Left ventricle myocardium inferior (tissue), 1 donor: ENCODE data around the gene TMEM132D. TPM values are rescaled to one million over a fixed set of nuclear protein-coding genes. Genes with fewer than 3 reads are reported as not detected.

Experiments
- DNase-seq: peaks from one replicate; pipeline ENCODE4 v3.0.0-alpha.2; 2020
- H3K27ac ChIP-seq: fragments of 200-600 bp; replicated peaks from 2 replicates; pipeline ENCODE4 v1.8.0; 2021
- H3K27me3 ChIP-seq: fragments of 200-600 bp; 2 replicates; pipeline ENCODE4 v1.8.0; 2021; ENCODE audit warnings: low read depth
- H3K36me3 ChIP-seq: fragments of 200-600 bp; 2 replicates; pipeline ENCODE4 v1.8.0; 2021
- H3K4me1 ChIP-seq: fragments of 200-600 bp; 2 replicates; pipeline ENCODE4 v1.8.0; 2021
- H3K4me3 ChIP-seq: fragments of 200-600 bp; 2 replicates; pipeline ENCODE4 v1.8.0; 2021; ENCODE audit warnings: mild to moderate bottlenecking, moderate library complexity
- H3K9me3 ChIP-seq: fragments of 200-600 bp; replicated peaks from 2 replicates; pipeline ENCODE4 v1.8.0; 2021
- CTCF ChIP-seq: fragments of 200-600 bp; IDR thresholded peaks from 2 replicates; pipeline ENCODE4 v1.8.0; 2021; ENCODE audit warnings: antibody characterized with exemption, mild to moderate bottlenecking, borderline replicate concordance
- intact Hi-C: fragments of 100-400 bp; cut with micrococcal nuclease; formaldehyde crosslinking; loops from one replicate; pipeline ENCODE4 v1.11.0; 2022
- total RNA-seq: library from RNA; stranded (reverse); fragmentation: NEBNext Ultra II Directional; extraction: Animal tissue kit (Norgen Biotek cat#: 25700); gene quantifications from one replicate; pipeline ENCODE4 v1.2.1, GENCODE V29; 2021
- donor health status: DM: no; HTN: yes; CAD: no; lungs with severe emphysema.

Gene TMEM132D
- total RNA-seq, 1 donor from 2014 or later = not detected

- H3K4me3 ChIP-seq = no peak overlapping the region
- no peak for TF ChIP-seq CTCF
- peaks cover 12% of the 10 kb centered on the region for H3K27me3 ChIP-seq
- no peak for DNase-seq
- no peaks in the 10 kb centered on the region for H3K36me3 ChIP-seq
- intact Hi-C loops = no loop called here
- no peak overlapping the region for H3K27ac ChIP-seq
- no peaks in the 10 kb centered on the region for H3K4me1 ChIP-seq
- peaks cover 11% of the 10 kb centered on the region for H3K9me3 ChIP-seq
Measured at GRCh38 chr12:129928643-129929042, 24.8 kb upstream of the TMEM132D start.

GRCh38 chr12:129927316-129927900 is 23.6 kb upstream of the TMEM132D start:
- peaks cover 12% of the 10 kb centered on the region for H3K27me3 ChIP-seq
- DNase-seq = no peak
- no peaks in the 10 kb centered on the region for H3K36me3 ChIP-seq
- intact Hi-C loops = no loop called here
- no peaks in the 10 kb centered on the region for H3K4me1 ChIP-seq
- no peak for TF ChIP-seq CTCF
- H3K27ac ChIP-seq = no peak overlapping the region
- no peak overlapping the region for H3K4me3 ChIP-seq
- peaks cover 9% of the 10 kb centered on the region for H3K9me3 ChIP-seq

GRCh38 chr12:129911428-129912049 is 7.7 kb upstream of the TMEM132D start:
- no peaks in the 10 kb centered on the region for H3K4me1 ChIP-seq
- H3K4me3 ChIP-seq = no peak overlapping the region
- peaks cover 92% of the 10 kb centered on the region for H3K27me3 ChIP-seq
- intact Hi-C loops = no loop called here
- peak; percentile 31 for DNase-seq
- TF ChIP-seq CTCF = peak; percentile 70
- no peaks in the 10 kb centered on the region for H3K36me3 ChIP-seq
- H3K27ac ChIP-seq = no peak overlapping the region
- no peaks in the 10 kb centered on the region for H3K9me3 ChIP-seq

GRCh38 chr12:129909051-129910020 is 5.5 kb upstream of the TMEM132D start:
- H3K27me3 ChIP-seq = peaks cover 96% of the 10 kb centered on the region
- TF ChIP-seq CTCF = no peak
- no peaks in the 10 kb centered on the region for H3K4me1 ChIP-seq
- no peaks in the 10 kb centered on the region for H3K36me3 ChIP-seq
- H3K9me3 ChIP-seq = no peaks in the 10 kb centered on the region
- no peak overlapping the region for H3K27ac ChIP-seq
- no peak for DNase-seq
- H3K4me3 ChIP-seq = no peak overlapping the region
- intact Hi-C loops = no loop called here

DNA sequence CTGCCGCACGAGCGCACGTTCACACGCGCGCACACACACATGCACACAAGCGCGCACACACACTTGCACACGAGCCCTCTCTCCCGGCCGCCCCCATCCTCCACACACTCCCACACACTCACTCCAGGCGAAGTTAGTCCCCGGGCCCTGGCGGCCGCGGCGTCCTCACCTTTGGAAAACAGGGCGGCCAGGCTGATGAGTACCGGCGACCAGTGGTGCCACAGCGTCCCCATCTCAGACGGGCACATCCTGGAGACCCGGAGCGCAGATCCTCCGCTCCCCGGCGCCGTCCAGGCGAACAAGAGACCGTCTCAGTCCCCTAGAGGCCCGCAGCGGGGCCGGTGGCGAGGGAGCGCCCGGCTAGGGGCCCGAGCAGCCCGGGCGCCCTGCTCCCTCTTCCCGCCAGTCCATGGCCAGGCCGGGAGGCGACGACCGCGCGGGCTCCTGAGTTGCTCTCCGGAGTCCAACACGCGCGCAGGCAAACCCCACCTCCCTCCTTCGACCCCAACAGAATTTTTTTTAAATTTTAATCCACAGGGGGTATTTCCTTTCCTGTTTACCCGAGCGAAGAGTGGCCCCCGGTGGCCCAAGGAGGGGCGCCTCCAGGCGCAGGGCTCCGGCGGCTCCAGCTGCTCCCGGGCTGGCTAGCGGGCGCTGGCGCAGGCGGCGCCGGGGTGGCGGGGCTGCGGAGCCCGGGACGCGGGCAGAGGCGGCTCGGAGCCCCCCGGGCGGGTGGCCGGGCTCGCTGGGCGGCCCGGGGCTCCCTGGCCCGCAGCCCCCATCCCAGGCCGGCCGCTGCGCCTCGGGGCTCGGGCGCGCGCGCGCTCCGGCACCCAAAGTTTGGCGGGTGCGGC is 506 bp downstream of the TMEM132D start:
- no peak for TF ChIP-seq CTCF
- intact Hi-C loops = no loop called here
- no peak overlapping the region for H3K4me3 ChIP-seq
- no peaks in the 10 kb centered on the region for H3K4me1 ChIP-seq
- H3K27ac ChIP-seq = no peak overlapping the region
- H3K9me3 ChIP-seq = no peaks in the 10 kb centered on the region
- peaks cover 93% of the 10 kb centered on the region for H3K27me3 ChIP-seq
- H3K36me3 ChIP-seq = no peaks in the 10 kb centered on the region
- no peak for DNase-seq
